Cardiac muscle cell (in vitro differentiated cells and primary cell): ENCODE measurements around the gene ATG5. TPM values are rescaled to one million over a fixed set of nuclear protein-coding genes. Genes with fewer than 3 reads are reported as not detected.
"Not testable (repeated sequence)": the region's sequence is repeated elsewhere in the genome, so short reads cannot be mapped to it uniquely, and the experiment has no call there.

ENCODE experiments used
- DNase-seq, 2 donors: peaks; one replicate each; pipeline versions ENCODE4 v3.0.0 to v3.0.0-alpha.2; 2010 to 2017; ENCODE audit warnings: low read depth in 1 of 2, low spot score in 1 of 2
- H3K27ac ChIP-seq: fragments of 200-600 bp; sonication (generic); 2 replicates; pipeline ENCODE4 v1.5.1; 2016
- H3K27me3 ChIP-seq: fragments of 200-600 bp; sonication (generic); 2 replicates; pipeline ENCODE4 v1.6.0; 2016; ENCODE audit warnings: control low read depth
- H3K36me3 ChIP-seq: fragments of 200-600 bp; sonication (generic); 2 replicates; pipeline ENCODE4 v1.5.1; 2016; ENCODE audit warnings: control low read depth
- H3K4me1 ChIP-seq: fragments of 200-600 bp; sonication (generic); 2 replicates; pipeline ENCODE4 v1.8.1; 2017; ENCODE audit warnings: low read depth, mild to moderate bottlenecking, mixed run types
- H3K4me3 ChIP-seq: fragments of 200-600 bp; sonication (generic); 2 replicates; pipeline ENCODE4 v1.5.1; 2016; ENCODE audit warnings: mild to moderate bottlenecking
- H3K9me3 ChIP-seq: fragments of 200-600 bp; sonication (generic); 2 replicates; pipeline ENCODE4 v1.5.1; 2017; ENCODE audit warnings: low read depth, mild to moderate bottlenecking, control low read depth
- polyA plus RNA-seq: library from polyadenylated mRNA; unstranded; fragments of >200 nt; fragmentation: Nextera tagmentation; extraction: Ambion mirVana; gene quantifications from 2 replicates; pipeline ENCODE4 v1.2.1, GENCODE V29; 2016
- total RNA-seq: library from RNA; depleted of rRNA; stranded (reverse); fragments of >200 nt; gene quantifications from 2 replicates; pipeline ENCODE4 v1.2.3, GENCODE V29; 2016
- TF ChIP-seq, protein P1 (sequence below): IDR thresholded peaks from 2 replicates; pipeline ENCODE4 v1.5.1; 2012; ENCODE audit warnings: low read depth, mild to moderate bottlenecking, low read length

ATG5 gene
- total and polyA plus RNA-seq, 2 experiments from 2014 or later: 15.2 to 32.2 TPM

GRCh38 chr6:106241498-106241897 lies 84.1 kb downstream of the ATG5 start:
- Histone ChIP-seq H3K27me3 (no peaks in the 10 kb centered on the region), H3K4me3 (no peak overlapping the region), H3K9me3 (no peaks in the 10 kb centered on the region), H3K27ac (no peak overlapping the region), H3K36me3 (no peaks in the 10 kb centered on the region), H3K4me1 (no peaks in the 10 kb centered on the region)
- DNase-seq: no peak
- TF ChIP-seq, protein P1, sequence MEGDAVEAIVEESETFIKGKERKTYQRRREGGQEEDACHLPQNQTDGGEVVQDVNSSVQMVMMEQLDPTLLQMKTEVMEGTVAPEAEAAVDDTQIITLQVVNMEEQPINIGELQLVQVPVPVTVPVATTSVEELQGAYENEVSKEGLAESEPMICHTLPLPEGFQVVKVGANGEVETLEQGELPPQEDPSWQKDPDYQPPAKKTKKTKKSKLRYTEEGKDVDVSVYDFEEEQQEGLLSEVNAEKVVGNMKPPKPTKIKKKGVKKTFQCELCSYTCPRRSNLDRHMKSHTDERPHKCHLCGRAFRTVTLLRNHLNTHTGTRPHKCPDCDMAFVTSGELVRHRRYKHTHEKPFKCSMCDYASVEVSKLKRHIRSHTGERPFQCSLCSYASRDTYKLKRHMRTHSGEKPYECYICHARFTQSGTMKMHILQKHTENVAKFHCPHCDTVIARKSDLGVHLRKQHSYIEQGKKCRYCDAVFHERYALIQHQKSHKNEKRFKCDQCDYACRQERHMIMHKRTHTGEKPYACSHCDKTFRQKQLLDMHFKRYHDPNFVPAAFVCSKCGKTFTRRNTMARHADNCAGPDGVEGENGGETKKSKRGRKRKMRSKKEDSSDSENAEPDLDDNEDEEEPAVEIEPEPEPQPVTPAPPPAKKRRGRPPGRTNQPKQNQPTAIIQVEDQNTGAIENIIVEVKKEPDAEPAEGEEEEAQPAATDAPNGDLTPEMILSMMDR: no peak

DNA sequence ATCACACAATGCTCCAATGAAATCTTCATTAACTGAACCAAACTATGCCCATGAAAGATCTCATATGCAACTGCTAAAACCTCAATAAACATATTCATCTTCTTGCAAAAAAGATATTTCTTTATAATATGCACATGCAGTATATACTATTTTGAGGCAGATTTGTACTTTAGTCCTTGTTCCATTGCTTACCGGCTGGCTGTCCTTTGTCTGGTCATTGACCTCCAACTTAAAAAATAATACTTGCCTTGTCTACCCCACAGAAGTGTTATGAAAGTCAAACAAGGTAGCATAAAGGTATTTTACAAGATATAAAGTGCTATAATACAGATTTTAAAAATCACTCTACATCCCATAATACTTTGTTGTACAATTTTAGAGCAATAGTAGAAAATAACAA lies 88.3 kb downstream of the ATG5 start:
- Histone ChIP-seq H3K4me1 (no peaks in the 10 kb centered on the region), H3K27ac (no peak overlapping the region), H3K4me3 (no peak overlapping the region), H3K9me3 (no peaks in the 10 kb centered on the region), H3K36me3 (no peaks in the 10 kb centered on the region), H3K27me3 (no peaks in the 10 kb centered on the region)
- DNase-seq: no peak
- TF ChIP-seq, protein P1: no peak

GRCh38 chr6:106229876-106230445 lies 95.6 kb downstream of the ATG5 start:
- H3K36me3 ChIP-seq, H3K9me3 ChIP-seq, H3K27ac ChIP-seq, H3K4me3 ChIP-seq, H3K4me1 ChIP-seq, DNase-seq, H3K27me3 ChIP-seq: not testable (repeated sequence)

- Histone ChIP-seq H3K27me3 (no peaks in the 10 kb centered on the region), H3K4me1 (no peaks in the 10 kb centered on the region), H3K36me3 (no peaks in the 10 kb centered on the region), H3K4me3 (no peak overlapping the region), H3K27ac (no peak overlapping the region), H3K9me3 (no peaks in the 10 kb centered on the region)
- TF ChIP-seq, protein P1: no peak
- no peak for DNase-seq
Observed at GRCh38 chr6:106227612-106228507, 97.7 kb downstream of the ATG5 start.

DNA sequence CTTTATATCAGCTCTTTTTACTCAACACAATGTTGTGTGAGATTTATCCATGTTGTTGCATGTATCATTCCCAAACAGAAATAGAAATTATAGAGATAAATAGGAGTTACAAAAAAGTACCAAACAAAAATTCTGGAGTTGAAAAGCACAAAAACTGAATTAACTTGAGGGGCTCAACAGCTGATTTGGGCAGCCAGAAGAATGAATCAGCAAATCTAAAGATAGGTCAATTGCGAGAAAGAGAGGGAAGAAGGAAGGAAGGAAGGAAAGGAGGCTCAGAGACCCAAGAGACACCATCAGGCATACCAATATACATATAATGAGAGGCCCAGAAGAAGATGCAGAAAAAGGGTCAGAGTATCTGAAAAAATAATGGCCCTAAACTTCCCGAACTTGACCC lies 98.9 kb downstream of the ATG5 start:
- Histone ChIP-seq H3K9me3 (no peaks in the 10 kb centered on the region), H3K27ac (no peak overlapping the region), H3K27me3 (no peaks in the 10 kb centered on the region), H3K4me1 (no peaks in the 10 kb centered on the region), H3K36me3 (no peaks in the 10 kb centered on the region), H3K4me3 (no peak overlapping the region)
- DNase-seq: no peak
- TF ChIP-seq, protein P1: no peak

DNA sequence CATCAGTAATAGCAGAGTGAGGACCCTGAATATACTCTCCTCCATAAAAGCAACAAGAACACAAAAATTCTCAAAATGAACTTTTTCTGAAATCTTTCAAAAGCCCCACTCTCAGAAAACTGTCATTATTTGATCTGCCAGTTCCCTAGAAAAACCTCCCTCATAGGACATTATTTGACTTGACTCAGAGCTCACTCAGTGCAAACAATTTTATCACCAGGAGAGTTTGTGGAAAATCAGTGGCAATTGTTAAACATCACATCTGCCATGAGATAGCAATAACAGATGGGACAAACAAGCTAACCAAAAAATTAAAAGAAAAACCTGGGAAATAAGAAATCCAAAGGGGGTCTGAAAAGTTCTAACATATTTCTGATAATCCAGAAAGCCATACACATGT lies 100.0 kb downstream of the ATG5 start:
- Histone ChIP-seq H3K4me3 (no peak overlapping the region), H3K27ac (no peak overlapping the region), H3K4me1 (no peaks in the 10 kb centered on the region), H3K9me3 (no peaks in the 10 kb centered on the region), H3K27me3 (no peaks in the 10 kb centered on the region), H3K36me3 (no peaks in the 10 kb centered on the region)
- TF ChIP-seq, protein P1: no peak
- DNase-seq: no peak
